Measurements from ENCODE around the gene RPS18.
A peak's percentile ranks its signal among the peaks of the same experiment; 100 is the strongest.
"Not testable (repeated sequence)": the region's sequence is repeated elsewhere in the genome, so short reads cannot be mapped to it uniquely, and the experiment has no call there.

RPS18 gene

GRCh38 chr6:33271468-33272274, at the start of gene RPS18, which contains the start of gene VPS52:
Gene RPS18, plus strand, starts transcription at chr6:33272075. Its CDS starts 45 bp downstream, at chr6:33272120.
Gene VPS52, minus strand, starts transcription at chr6:33271876. Its CDS starts 201 bp downstream, at chr6:33271675.
- peak; percentile 92 for DNase-seq

DNA sequence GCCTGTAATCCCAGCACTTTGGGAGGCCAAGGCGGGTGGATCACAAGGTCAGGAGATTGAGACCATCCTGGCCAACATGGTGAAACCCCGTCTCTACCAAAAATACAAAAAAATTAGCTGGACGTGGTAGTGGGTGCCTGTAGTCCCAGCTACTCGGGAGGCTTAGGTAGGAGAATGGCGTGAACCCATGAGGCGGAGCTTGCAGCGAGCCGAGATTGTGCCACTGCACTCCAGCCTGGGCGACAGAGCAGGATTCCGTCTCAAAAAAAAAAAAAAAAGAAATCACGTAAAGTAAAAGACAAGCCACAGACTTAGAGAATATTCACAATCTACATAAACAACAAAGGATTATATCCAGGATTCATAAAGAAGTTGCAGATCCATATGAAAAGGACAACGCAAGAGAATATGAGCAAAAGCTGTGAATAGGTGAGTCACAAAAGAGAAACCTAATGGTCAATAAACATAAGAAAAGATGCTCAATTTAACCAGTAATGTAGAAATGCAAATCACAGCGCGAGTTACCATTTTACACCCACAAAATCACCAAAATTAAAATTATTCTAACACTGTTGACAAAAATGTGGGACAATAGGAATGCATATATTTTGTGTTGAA, 45.3 kb upstream of the RPS18 start:
- not testable (repeated sequence) for DNase-seq

DNA sequence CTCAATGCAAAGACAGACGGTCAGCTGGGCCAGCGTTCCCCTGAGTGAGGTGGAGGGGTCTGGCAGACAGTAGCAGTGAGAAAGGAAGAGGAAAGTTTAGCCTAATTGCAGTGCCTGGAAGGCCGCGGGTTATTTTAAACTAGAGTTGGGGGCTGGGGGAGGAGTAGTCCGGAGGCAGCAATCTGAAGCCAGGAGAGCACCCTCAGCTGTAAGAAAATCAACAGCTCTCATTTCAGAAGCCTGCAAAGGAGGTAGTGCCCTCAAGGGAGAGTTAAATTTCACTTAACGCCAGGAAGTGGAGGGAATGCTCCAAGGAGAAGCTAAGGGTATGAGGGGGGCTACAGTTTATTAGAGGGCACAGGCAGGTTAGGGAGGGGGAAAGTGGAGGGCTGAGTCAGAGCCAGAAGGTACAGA, 36.6 kb upstream of the RPS18 start:
- DNase-seq = no peak

GRCh38 chr6:33236328-33236727, 35.5 kb upstream of the RPS18 start:
- no peak for DNase-seq

GRCh38 chr6:33236852-33237251, 35.0 kb upstream of the RPS18 start:
- no peak for DNase-seq

DNA sequence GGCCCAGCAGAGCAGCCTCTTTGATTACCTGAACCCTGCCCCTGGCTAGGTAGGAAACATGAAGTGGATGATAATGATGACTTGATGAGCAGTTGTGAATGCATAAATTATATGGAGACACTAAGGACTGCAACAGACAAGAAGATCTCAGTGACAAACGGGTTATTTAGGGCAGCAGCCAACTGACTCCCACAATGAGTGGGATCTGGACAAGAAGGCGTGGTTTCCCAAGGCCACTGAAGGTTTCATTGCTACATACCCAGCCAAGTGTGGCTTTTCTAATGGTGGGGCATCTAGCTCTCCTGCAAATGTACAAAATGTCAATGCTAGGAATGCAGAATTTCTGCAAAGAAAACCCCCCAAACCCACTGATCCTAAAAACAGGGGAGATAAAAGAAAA, 34.1 kb upstream of the RPS18 start:
- DNase-seq = no peak

DNA sequence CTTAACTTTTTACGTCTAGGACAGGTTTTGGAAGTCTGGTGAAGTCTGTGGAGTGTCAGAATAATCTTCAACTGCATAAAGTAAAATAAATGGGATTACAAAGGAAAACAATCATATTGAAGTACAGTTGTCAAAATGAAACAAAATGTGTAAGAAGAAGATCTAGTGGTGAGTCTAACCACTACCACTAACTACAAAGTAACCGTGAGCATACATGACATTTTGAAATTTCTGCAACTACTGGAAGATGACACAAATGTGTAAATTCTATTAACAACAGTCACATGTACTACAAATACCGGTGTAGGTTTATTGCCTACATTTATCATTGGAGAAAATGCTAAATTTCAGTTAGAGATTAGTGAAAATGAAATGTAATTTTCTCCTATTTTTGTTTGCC, 29.9 kb upstream of the RPS18 start:
- DNase-seq = no peak

DNA sequence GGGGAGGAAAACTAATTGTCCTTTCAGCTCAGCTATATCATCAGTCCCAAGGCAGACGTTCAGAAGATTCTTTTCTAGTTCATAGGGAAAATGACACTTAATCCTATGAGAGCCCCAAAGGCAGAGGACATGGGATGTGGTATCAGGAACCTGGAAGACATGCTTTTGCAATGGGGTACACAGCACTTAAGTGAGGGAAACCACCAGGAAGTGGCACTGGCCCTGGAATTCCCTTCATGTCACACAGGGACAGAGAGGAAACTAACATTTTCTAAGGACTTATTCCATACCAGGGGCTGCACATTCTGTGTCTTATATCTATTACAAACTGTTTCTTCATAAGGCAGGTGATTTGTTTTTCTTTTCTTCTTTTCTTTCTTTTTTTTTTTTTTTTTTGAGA, 28.4 kb upstream of the RPS18 start:
- no peak for DNase-seq

DNA sequence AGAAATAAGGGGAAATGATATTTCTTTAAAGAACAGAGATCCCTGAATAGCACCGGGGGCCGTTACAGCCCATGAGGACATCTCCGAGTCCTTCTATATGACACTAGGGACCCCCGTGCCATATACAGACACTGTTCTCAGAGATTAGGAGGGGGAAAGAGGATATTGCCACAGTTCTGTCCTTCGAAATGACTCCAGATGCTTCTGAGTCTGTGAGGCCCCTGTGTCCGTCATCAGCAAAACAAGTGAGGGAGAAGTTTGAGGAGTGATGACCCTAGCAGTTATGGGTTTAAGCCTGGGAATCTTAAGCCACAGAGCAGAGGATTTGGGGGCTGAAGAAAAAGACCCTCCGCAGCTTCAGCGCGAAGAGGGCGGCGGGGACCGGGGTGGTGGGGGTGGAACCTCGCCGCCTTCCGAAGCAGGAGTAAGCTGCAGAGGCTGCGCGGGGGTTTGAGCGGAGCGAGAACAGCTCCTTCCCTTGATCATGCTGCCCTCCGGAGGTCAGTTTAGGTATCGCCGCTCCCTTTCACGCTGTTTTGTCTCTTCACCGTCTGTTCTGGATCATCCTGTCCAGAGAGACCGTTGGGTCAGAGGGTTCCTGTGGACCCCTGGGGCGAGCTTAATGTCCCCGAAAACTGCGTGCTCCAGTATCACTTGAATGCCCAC, 23.8 kb upstream of the RPS18 start:
- peak; percentile 93 for DNase-seq

- no peak for DNase-seq
Observed at GRCh38 chr6:33248643-33248931, 23.3 kb upstream of the RPS18 start.

- DNase-seq = peak; percentile 98
Observed at GRCh38 chr6:33248932-33249731, 22.7 kb upstream of the RPS18 start.

GRCh38 chr6:33249732-33250630, 21.9 kb upstream of the RPS18 start:
- DNase-seq = no peak

DNA sequence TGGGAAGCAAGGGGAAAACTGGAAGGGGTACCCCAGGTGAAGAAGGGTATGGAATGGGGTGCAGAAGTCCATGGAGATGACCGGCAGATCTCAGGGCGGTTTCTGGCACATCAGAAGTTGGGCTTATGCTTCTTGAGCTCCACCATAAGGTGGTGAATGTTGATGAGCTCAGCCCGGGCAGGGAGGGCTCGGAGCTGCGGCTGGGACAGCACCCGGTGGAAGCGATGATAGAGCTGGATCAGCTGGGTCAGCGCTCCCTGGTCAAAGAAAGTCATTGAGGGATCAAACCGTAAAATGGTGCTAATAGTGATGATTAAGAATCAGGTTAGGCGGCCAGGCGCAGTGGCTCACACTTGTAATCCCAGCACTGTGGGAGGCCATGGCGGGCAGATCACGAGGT, 21.1 kb upstream of the RPS18 start:
- DNase-seq = no peak

DNA sequence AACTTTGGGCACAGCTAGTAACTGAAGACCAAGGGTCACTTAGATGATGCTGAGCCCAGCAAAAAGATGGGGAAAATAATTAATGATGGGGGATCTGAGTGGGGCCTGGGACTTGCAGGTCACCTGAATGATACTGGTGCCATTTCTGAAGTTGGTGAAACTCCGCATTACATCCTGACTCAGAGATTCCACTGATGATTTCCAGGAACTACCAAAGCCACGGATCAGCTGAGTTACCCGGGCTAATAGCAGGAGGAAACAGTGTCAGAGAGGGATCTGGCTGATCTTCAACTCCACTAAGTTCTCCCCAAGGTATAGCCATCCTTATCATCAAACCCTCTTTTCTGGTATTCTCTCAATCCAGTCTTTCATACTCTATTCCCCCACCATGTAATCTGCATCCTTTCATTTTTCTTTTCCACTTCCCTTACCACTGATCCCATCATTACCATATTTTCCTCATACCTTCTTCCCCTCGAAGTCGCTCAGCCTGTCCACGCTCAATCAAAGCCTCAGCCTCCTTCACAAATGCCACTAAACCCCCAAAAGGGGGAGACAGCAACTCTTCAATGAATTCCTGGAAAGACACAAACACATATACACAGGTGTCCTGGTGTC, 20.4 kb upstream of the RPS18 start:
- no peak for DNase-seq

GRCh38 chr6:33252759-33253158, 19.1 kb upstream of the RPS18 start:
- DNase-seq = no peak

DNA sequence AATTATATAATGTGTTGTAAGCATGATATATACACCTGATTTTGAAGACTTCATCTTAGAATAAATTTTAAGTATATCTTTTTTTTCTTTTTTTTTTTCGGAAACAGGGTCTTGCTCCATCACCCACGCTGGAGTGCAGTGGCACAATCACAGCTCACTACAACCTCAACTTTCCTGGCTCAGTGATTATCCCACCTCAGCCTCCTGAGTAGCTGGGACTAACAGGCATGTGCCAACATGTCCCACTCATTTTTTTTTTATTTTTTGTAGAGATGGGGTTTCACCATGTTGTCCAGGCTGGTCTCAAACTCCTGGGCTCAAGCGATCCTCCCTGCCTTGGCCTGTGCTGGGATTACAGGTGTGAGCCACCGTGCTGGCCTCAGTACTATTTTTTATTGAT, 17.3 kb upstream of the RPS18 start:
- DNase-seq = no peak

GRCh38 chr6:33259032-33259431, 12.8 kb upstream of the RPS18 start:
- no peak for DNase-seq

DNA sequence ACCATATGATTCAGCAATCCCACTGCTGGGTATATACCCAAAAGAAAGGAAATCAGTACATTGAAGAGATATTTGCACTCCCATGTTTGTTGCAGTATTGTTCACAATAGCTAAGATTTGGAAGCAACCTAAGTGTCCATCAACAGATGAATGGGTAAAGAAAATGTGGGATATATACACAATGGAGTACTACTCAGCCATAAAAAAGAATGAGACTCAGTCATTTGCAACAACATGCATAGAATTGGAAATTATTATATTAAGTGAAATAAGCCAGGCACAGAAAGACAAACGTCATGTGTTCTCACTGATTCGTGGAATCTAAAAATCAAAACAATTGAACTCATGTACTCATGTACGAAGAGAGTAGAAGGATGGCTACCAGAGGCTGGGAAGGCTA, 9.4 kb upstream of the RPS18 start:
- DNase-seq = not testable (repeated sequence)

DNA sequence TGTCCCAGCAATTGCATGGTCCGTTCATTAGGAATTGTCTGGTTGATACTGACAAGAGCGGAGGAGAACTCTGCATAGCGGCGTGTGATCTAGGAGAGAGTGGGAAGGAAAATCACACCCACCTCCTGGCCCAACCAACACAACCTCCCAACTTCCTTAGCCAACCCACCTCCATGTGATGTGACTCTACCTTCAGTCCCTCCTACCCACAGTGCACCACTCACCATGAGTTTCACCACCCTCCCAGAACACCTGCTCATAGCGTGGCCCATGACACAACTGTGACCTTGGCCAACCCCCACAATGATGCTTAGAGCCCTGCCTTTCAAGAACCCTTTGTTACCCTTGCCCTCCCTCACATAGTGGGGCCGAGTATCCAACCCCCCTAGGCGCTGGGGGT, 7.9 kb upstream of the RPS18 start:
- no peak for DNase-seq

GRCh38 chr6:33271117-33271467, 783 bp upstream of the RPS18 start:
- no peak for DNase-seq

DNA sequence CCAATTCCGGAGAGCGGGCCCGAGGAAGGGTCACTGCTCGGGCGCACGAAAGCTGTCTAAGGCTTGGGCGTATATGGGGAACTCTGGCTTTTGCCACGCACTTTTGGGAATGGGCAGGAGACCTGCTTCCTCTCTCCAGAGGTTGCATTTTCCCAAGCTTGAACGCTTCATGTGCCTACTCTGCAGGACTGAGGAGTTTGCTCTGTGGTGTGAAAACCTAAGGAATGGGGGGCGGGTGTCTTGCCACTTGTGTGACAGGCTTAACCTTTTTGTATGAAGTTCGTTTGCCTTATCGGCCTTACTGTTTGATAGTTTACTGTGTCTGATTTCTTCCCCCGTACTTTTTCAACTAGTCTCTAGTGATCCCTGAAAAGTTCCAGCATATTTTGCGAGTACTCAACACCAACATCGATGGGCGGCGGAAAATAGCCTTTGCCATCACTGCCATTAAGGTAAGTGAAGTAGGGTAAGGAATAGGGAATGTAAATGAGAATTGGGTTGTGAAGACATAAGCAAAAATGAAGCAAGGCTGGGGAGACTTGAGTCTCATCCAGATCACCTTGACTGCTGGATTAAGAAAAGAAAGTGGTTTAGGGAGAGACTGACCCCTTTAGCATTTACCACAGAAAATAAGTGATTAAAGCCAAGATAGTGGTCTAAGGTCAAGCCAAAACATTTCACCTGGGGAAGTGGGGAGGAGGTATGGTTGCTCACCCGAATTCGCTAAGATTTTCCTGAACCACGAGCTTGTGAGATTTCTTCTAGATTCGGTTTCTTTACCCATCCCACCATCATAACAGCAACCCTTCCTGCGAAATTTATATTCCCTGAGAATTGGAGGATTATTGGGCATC, 627 bp downstream of the RPS18 start:
- DNase-seq = no peak
